WTC11 (cell line): ENCODE results near the gene GSN. TPM values are rescaled to one million over a fixed set of nuclear protein-coding genes. Genes with fewer than 3 reads are reported as not detected.

Experiments used
- ATAC-seq: fragments of 200-7000 bp; cut with Tn5 transposase; 2 replicates; pipeline ENCODE4 v1.10.0; 2021; ENCODE audit warnings: mild to moderate bottlenecking, moderate library complexity
- CTCF ChIA-PET: fragments of 300-600 bp; sonication (Branson Sonifier 250); formaldehyde crosslinking; loops from one replicate; lab custom pipeline; 2021; ENCODE audit warnings: antibody characterized with exemption; lab: Charles Lee
- POLR2A ChIA-PET: fragments of 350-600 bp; sonication (Branson Sonifier 250); formaldehyde crosslinking; loops from one replicate; lab custom pipeline; 2021; ENCODE audit warnings: antibody characterized with exemption; lab: Charles Lee
- DNase-seq: peaks from one replicate; pipeline ENCODE4 v3.0.0; 2021; ENCODE audit warnings: low spot score
- H3K27ac Mint-ChIP-seq: 2 replicates; pipeline ENCODE4 v1.8.0; 2021; ENCODE audit warnings: mixed read lengths
- H3K27me3 Mint-ChIP-seq: 2 replicates; pipeline ENCODE4 v1.8.0; 2021; ENCODE audit warnings: low read depth, mild to moderate bottlenecking, moderate library complexity, mixed read lengths
- H3K36me3 Mint-ChIP-seq: 2 replicates; pipeline ENCODE4 v1.8.0; 2021; ENCODE audit warnings: mixed read lengths
- H3K4me1 Mint-ChIP-seq: 2 replicates; pipeline ENCODE4 v1.8.0; 2022; ENCODE audit warnings: mixed read lengths
- H3K4me3 Mint-ChIP-seq: 2 replicates; pipeline ENCODE4 v1.8.0; 2021; ENCODE audit warnings: mild to moderate bottlenecking, moderate library complexity, mixed read lengths
- H3K9me3 Mint-ChIP-seq: 2 replicates; pipeline ENCODE4 v1.8.0; 2021; ENCODE audit warnings: mixed read lengths
- ATF3 ChIP-seq: sonication (generic); formaldehyde crosslinking; conservative IDR thresholded peaks from 2 replicates; pipeline ENCODE4 v1.8.1; 2022; ENCODE audit warnings: mild to moderate bottlenecking, missing genetic modification reagents
- CREM ChIP-seq: sonication (generic); formaldehyde crosslinking; IDR thresholded peaks from 2 replicates; pipeline ENCODE4 v1.8.1; 2022; ENCODE audit warnings: mild to moderate bottlenecking, missing genetic modification reagents, moderate library complexity
- E2F1 ChIP-seq: sonication (generic); formaldehyde crosslinking; IDR thresholded peaks from 2 replicates; pipeline ENCODE4 v1.8.0; 2022; ENCODE audit warnings: mild to moderate bottlenecking, missing genetic modification reagents
- ELF4 ChIP-seq: sonication (generic); formaldehyde crosslinking; IDR thresholded peaks from 2 replicates; pipeline ENCODE4 v1.8.1; 2022; ENCODE audit warnings: low read depth, mild to moderate bottlenecking, moderate library complexity, missing genetic modification reagents
- FOXP1 ChIP-seq: sonication (generic); formaldehyde crosslinking; IDR thresholded peaks from 2 replicates; pipeline ENCODE4 v1.8.0; 2022; ENCODE audit warnings: missing genetic modification reagents, mild to moderate bottlenecking, moderate library complexity, borderline replicate concordance
- GABPB1 ChIP-seq: sonication (generic); formaldehyde crosslinking; IDR thresholded peaks from 2 replicates; pipeline ENCODE4 v1.8.1; 2023; ENCODE audit warnings: mild to moderate bottlenecking, missing genetic modification reagents
- GTF2I ChIP-seq: fragments of 250-450 bp; sonication (Bioruptor Pico); conservative IDR thresholded peaks from 2 replicates; pipeline ENCODE4 v1.4.0; 2021; ENCODE audit warnings: mild to moderate bottlenecking
- HMGXB4 ChIP-seq: sonication (generic); formaldehyde crosslinking; IDR thresholded peaks from 2 replicates; pipeline ENCODE4 v1.8.1; 2023; ENCODE audit warnings: mild to moderate bottlenecking, moderate library complexity, missing genetic modification reagents
- NFYB ChIP-seq: sonication (generic); formaldehyde crosslinking; conservative IDR thresholded peaks from 2 replicates; pipeline ENCODE4 v1.8.0; 2022; ENCODE audit warnings: low read depth, missing genetic modification reagents
- SP1 ChIP-seq: sonication (generic); formaldehyde crosslinking; conservative IDR thresholded peaks from 2 replicates; pipeline ENCODE4 v1.8.1; 2022; ENCODE audit warnings: missing genetic modification reagents
- ZBTB43 ChIP-seq: sonication (generic); formaldehyde crosslinking; IDR thresholded peaks from 2 replicates; pipeline ENCODE4 v1.8.1; 2023; ENCODE audit warnings: mild to moderate bottlenecking, missing genetic modification reagents
- ZNF396 ChIP-seq: fragments of 250-450 bp; sonication (Bioruptor Pico); IDR thresholded peaks from 2 replicates; pipeline ENCODE4 v1.8.0; 2021; ENCODE audit warnings: mild to moderate bottlenecking, moderate library complexity, borderline replicate concordance
- ZNF423 ChIP-seq: fragments of 250-450 bp; sonication (Bioruptor Pico); IDR thresholded peaks from 2 replicates; pipeline ENCODE4 v2.1.2; 2022; ENCODE audit warnings: mild to moderate bottlenecking, moderate library complexity
- ZNF425 ChIP-seq: fragments of 250-450 bp; sonication (Bioruptor Pico); conservative IDR thresholded peaks from 2 replicates; pipeline ENCODE4 v1.9.0; 2021; ENCODE audit warnings: mild to moderate bottlenecking
- total RNA-seq: library from RNA; stranded (reverse); gene quantifications from 3 replicates; pipeline ENCODE4 v1.2.3, GENCODE V29; 2021
- TF ChIP-seq, protein P1 (sequence below): sonication (generic); formaldehyde crosslinking; IDR thresholded peaks from 2 replicates; pipeline ENCODE4 v1.8.1; 2022; ENCODE audit warnings: missing genetic modification reagents, borderline replicate concordance

The GSN gene
- total RNA-seq, 1 experiment from 2014 or later: 47.0 TPM

GRCh38 chr9:121294866-121295661 lies 27.1 kb downstream of the GSN start:
- Mint-ChIP-seq H3K4me1 (peaks cover 22% of the 10 kb centered on the region), H3K4me3 (no peak overlapping the region), H3K36me3 (no peaks in the 10 kb centered on the region), H3K27me3 (peaks cover 17% of the 10 kb centered on the region), H3K27ac (no peak overlapping the region), H3K9me3 (no peaks in the 10 kb centered on the region)
- ChIA-PET POLR2A (interaction anchor here (0.6 kb wide), 1 partner anchor 242 kb away, joined by 3 read pairs; no protein-coding TSS in a partner anchor), CTCF (interaction anchor here (1.0 to 1.7 kb wide), 2 partner anchors 8 to 16 kb away, joined by 3 to 9 read pairs; no protein-coding TSS in a partner anchor)
- ATAC-seq: no peak
- TF ChIP-seq ZNF425 (CRISPR knock-in tag): no peak
- TF ChIP-seq GABPB1 (CRISPR knock-in tag): peak; percentile 54
- no peak for DNase-seq

GRCh38 chr9:121295662-121296191 lies 27.8 kb downstream of the GSN start:
- Mint-ChIP-seq H3K27ac (no peak overlapping the region), H3K4me3 (no peak overlapping the region), H3K36me3 (no peaks in the 10 kb centered on the region), H3K27me3 (peaks cover 21% of the 10 kb centered on the region), H3K4me1 (peaks cover 27% of the 10 kb centered on the region), H3K9me3 (no peaks in the 10 kb centered on the region)
- no peak for DNase-seq
- ChIA-PET CTCF (interaction anchor here (0.7 to 4.2 kb wide), 3 partner anchors 8 to 25 kb away, joined by 3 to 19 read pairs (median 3); no protein-coding TSS in a partner anchor), POLR2A (no interaction called here)
- TF ChIP-seq ZBTB43 (no peak), ZNF396 (CRISPR knock-in tag) (no peak), HMGXB4 (CRISPR knock-in tag) (no peak)
- no peak for ATAC-seq

GRCh38 chr9:121296213-121297127 lies 28.5 kb downstream of the GSN start:
- peaks cover 27% of the 10 kb centered on the region for H3K4me1 Mint-ChIP-seq
- TF ChIP-seq FOXP1: no peak
- TF ChIP-seq CREM (CRISPR knock-in tag): no peak
- TF ChIP-seq GTF2I (CRISPR knock-in tag): 0 out of 2 replicates have a peak, but pooled peaks have one; percentile 15
- peak; percentile 63 for TF ChIP-seq GABPB1 (CRISPR knock-in tag)
- TF ChIP-seq, all 79 proteins: peak for 2
- Mint-ChIP-seq H3K9me3 (no peaks in the 10 kb centered on the region), H3K36me3 (no peaks in the 10 kb centered on the region), H3K27ac (no peak overlapping the region), H3K27me3 (peaks cover 28% of the 10 kb centered on the region), H3K4me3 (no peak overlapping the region)
- ChIA-PET POLR2A (interaction anchor here (1.0 kb wide), 1 partner anchor 95 kb away, joined by 3 read pairs; no protein-coding TSS in a partner anchor), CTCF (interaction anchor here (0.7 to 4.2 kb wide), 3 partner anchors 9 to 24 kb away, joined by 3 to 19 read pairs (median 3); no protein-coding TSS in a partner anchor)
- ATAC-seq (no peak), DNase-seq (no peak)

- H3K36me3 Mint-ChIP-seq: no peaks in the 10 kb centered on the region
- POLR2A ChIA-PET: interaction anchor here (1.0 kb wide), 1 partner anchor 96 kb away, joined by 3 read pairs; no protein-coding TSS in a partner anchor
- CTCF ChIA-PET: interaction anchor here (2.1 to 4.2 kb wide), 3 partner anchors 9 to 22 kb away, joined by 15 to 27 read pairs (median 19); no protein-coding TSS in a partner anchor
- ATAC-seq (no peak), DNase-seq (no peak)
- H3K9me3 Mint-ChIP-seq: no peaks in the 10 kb centered on the region
- peaks cover 25% of the 10 kb centered on the region for H3K27me3 Mint-ChIP-seq
- peaks cover 27% of the 10 kb centered on the region for H3K4me1 Mint-ChIP-seq
- H3K4me3 Mint-ChIP-seq: no peak overlapping the region
- H3K27ac Mint-ChIP-seq: no peak overlapping the region
- no peak for TF ChIP-seq ATF3 (CRISPR knock-in tag)
- no peak for TF ChIP-seq ELF4 (CRISPR knock-in tag)
- no peak for TF ChIP-seq E2F1 (CRISPR knock-in tag)
- TF ChIP-seq SP1: no peak
- TF ChIP-seq ZNF423 (CRISPR knock-in tag): no peak
- no peak for TF ChIP-seq NFYB (CRISPR knock-in tag)
- TF ChIP-seq, protein P1, sequence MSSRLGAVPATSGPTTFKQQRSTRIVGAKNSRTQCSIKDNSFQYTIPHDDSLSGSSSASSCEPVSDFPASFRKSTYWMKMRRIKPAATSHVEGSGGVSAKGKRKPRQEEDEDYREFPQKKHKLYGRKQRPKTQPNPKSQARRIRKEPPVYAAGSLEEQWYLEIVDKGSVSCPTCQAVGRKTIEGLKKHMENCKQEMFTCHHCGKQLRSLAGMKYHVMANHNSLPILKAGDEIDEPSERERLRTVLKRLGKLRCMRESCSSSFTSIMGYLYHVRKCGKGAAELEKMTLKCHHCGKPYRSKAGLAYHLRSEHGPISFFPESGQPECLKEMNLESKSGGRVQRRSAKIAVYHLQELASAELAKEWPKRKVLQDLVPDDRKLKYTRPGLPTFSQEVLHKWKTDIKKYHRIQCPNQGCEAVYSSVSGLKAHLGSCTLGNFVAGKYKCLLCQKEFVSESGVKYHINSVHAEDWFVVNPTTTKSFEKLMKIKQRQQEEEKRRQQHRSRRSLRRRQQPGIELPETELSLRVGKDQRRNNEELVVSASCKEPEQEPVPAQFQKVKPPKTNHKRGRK (CRISPR knock-in tag): no peak
- no peak for TF ChIP-seq GABPB1 (CRISPR knock-in tag)
Observed at GRCh38 chr9:121297389-121297788, 29.4 kb downstream of the GSN start.
